Cardiac fibroblast (primary cell): ENCODE measurements around the gene NKAPD1.

Experiments used
- DNase-seq, 2 donors: peaks; one replicate each; pipeline versions ENCODE4 v3.0.0 to v3.0.0-alpha.2; 2010; ENCODE audit warnings: low read depth in 2 of 2
- H3K4me3 ChIP-seq, 2 donors: replicated peaks in 1 of 2; 1 replicate in 1 of 2; 2 replicates in 1 of 2; pipeline ENCODE4 v1.5.1; 2011; ENCODE audit warnings: low read depth in 2 of 2, low read length in 2 of 2, mild to moderate bottlenecking in 2 of 2, moderate library complexity in 1 of 2
- TF ChIP-seq, protein P1 (sequence below): IDR thresholded peaks from one replicate; pipeline ENCODE4 v1.5.1; 2011; ENCODE audit warnings: low read depth, mild to moderate bottlenecking, low read length, inconsistent platforms

The NKAPD1 gene

GRCh38 chr11:112123129-112123528, 49.0 kb downstream of the NKAPD1 start:
- no peak for DNase-seq
- no peak overlapping the region for H3K4me3 ChIP-seq
- TF ChIP-seq, protein P1, sequence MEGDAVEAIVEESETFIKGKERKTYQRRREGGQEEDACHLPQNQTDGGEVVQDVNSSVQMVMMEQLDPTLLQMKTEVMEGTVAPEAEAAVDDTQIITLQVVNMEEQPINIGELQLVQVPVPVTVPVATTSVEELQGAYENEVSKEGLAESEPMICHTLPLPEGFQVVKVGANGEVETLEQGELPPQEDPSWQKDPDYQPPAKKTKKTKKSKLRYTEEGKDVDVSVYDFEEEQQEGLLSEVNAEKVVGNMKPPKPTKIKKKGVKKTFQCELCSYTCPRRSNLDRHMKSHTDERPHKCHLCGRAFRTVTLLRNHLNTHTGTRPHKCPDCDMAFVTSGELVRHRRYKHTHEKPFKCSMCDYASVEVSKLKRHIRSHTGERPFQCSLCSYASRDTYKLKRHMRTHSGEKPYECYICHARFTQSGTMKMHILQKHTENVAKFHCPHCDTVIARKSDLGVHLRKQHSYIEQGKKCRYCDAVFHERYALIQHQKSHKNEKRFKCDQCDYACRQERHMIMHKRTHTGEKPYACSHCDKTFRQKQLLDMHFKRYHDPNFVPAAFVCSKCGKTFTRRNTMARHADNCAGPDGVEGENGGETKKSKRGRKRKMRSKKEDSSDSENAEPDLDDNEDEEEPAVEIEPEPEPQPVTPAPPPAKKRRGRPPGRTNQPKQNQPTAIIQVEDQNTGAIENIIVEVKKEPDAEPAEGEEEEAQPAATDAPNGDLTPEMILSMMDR = no peak

- H3K4me3 ChIP-seq = no peak overlapping the region
- TF ChIP-seq, protein P1 = no peak
- no peak for DNase-seq
These were observed 53.0 kb downstream of the NKAPD1 start for GRCh38 chr11:112127056-112127455.

GRCh38 chr11:112128483-112129121, 54.5 kb downstream of the NKAPD1 start:
- TF ChIP-seq, protein P1 = no peak
- DNase-seq = peak; percentile 55 to 80
- H3K4me3 ChIP-seq = no peak overlapping the region

GRCh38 chr11:112129656-112130055, 55.6 kb downstream of the NKAPD1 start:
- H3K4me3 ChIP-seq = no peak overlapping the region
- DNase-seq = no peak

GRCh38 chr11:112132737-112133136, 58.6 kb downstream of the NKAPD1 start:
- no peak for DNase-seq
- TF ChIP-seq, protein P1 = no peak
- no peak overlapping the region for H3K4me3 ChIP-seq

More at GRCh38 chr11:112129656-112130055, 55.6 kb downstream of the NKAPD1 start:
- TF ChIP-seq, protein P1 = no peak

GRCh38 chr11:112134473-112134872, 60.4 kb downstream of the NKAPD1 start:
- TF ChIP-seq, protein P1 = no peak
- no peak for DNase-seq
- H3K4me3 ChIP-seq = no peak overlapping the region
